Naive thymus-derived CD8-positive, alpha-beta T cell (primary cell): ENCODE measurements around the gene CHD9. TPM values are rescaled to one million over a fixed set of nuclear protein-coding genes. Genes with fewer than 3 reads are reported as not detected.

ENCODE experiments used
- ATAC-seq, 2 donors: fragments of 150-1000 bp; cut with Tn5 transposase in 1 of 2; sonication (Bioruptor Pico), chemical (Tn5 transposase) in 1 of 2; 1 replicate in 1 of 2; 2 replicates in 1 of 2; pipeline ENCODE4 v1.10.0; 2021; ENCODE audit warnings: mild to moderate bottlenecking in 2 of 2, moderate library complexity in 2 of 2
- POLR2A ChIA-PET: fragments of 350-600 bp; sonication (Branson Sonifier 250); formaldehyde crosslinking; loops from one replicate; lab custom pipeline; 2021; ENCODE audit warnings: antibody characterized with exemption; lab: Charles Lee
- DNase-seq, 10 donors: peaks; one replicate each; pipeline versions ENCODE4 v3.0.0 to v3.0.0-alpha.2; 2020 to 2022
- H3K27ac Mint-ChIP-seq, 10 donors: one replicate each; pipeline ENCODE4 v1.8.0; 2020 to 2022; ENCODE audit warnings: mild to moderate bottlenecking in 10 of 10, mixed read lengths in 10 of 10, moderate library complexity in 4 of 10, inconsistent platforms in 1 of 10
- H3K27me3 Mint-ChIP-seq, 5 donors: one replicate each; pipeline ENCODE4 v1.8.0; 2021 to 2022; ENCODE audit warnings: mixed read lengths in 5 of 5
- H3K36me3 Mint-ChIP-seq, 3 donors: one replicate each; pipeline ENCODE4 v1.8.0; 2020 to 2022; ENCODE audit warnings: mixed read lengths in 3 of 3, mild to moderate bottlenecking in 2 of 3, inconsistent platforms in 1 of 3
- H3K4me1 Mint-ChIP-seq, 4 donors: one replicate each; pipeline ENCODE4 v1.8.0; 2021 to 2022; ENCODE audit warnings: mixed read lengths in 4 of 4
- H3K4me3 Mint-ChIP-seq, 10 donors: one replicate each; pipeline ENCODE4 v1.8.0; 2020 to 2022; ENCODE audit warnings: mild to moderate bottlenecking in 10 of 10, mixed read lengths in 10 of 10, moderate library complexity in 6 of 10, inconsistent platforms in 1 of 10
- H3K9me3 Mint-ChIP-seq, 9 donors: one replicate each; pipeline ENCODE4 v1.8.0; 2020 to 2022; ENCODE audit warnings: mixed read lengths in 9 of 9, mild to moderate bottlenecking in 3 of 9, inconsistent platforms in 1 of 9, moderate library complexity in 1 of 9
- polyA plus RNA-seq, 3 donors: library from polyadenylated mRNA; unstranded; fragments of 300-500 nt; fragmentation: Illumina TruSeq; gene quantifications; one replicate each; pipeline ENCODE4 v1.2.3, GENCODE V29; 2021
- total RNA-seq, 8 experiments: library from RNA in 2 of 8; stranded (reverse) in 2 of 8; gene quantifications; one replicate each; pipeline ENCODE4 v1.2.3 and lab custom pipeline; 2021 to 2026

The CHD9 gene
- total and polyA plus RNA-seq, 5 experiments from 2014 or later, result 18.4 to 42.6 (median 28.8) TPM

GRCh38 chr16:53357955-53358354, 303.2 kb downstream of the CHD9 start:
- ATAC-seq, result no peak
- POLR2A ChIA-PET, result no interaction called here
- no peaks in the 10 kb centered on the region for H3K9me3 Mint-ChIP-seq

GRCh38 chr16:53358884-53359283, 304.1 kb downstream of the CHD9 start:
- ATAC-seq (no peak), DNase-seq (no peak)
- POLR2A ChIA-PET, result no interaction called here
- H3K4me3 Mint-ChIP-seq, result peak overlapping the region in 1 of 10 donors; percentile 67
- no peaks in the 10 kb centered on the region for H3K9me3 Mint-ChIP-seq
- peaks cover 0 to 23% (median 13%) of the 10 kb centered on the region in 5 donors for H3K27me3 Mint-ChIP-seq
- no peaks in the 10 kb centered on the region for H3K36me3 Mint-ChIP-seq
- peaks cover 0 to 11% (median 6%) of the 10 kb centered on the region in 4 donors for H3K4me1 Mint-ChIP-seq
- peak overlapping the region in 2 of 10 donors; percentile 41 to 91 for H3K27ac Mint-ChIP-seq

More at GRCh38 chr16:53357955-53358354, 303.2 kb downstream of the CHD9 start:
- DNase-seq, result no peak
- no peak overlapping the region for H3K4me3 Mint-ChIP-seq
- peak overlapping the region in 1 of 10 donors; percentile 73 for H3K27ac Mint-ChIP-seq
- no peaks in the 10 kb centered on the region for H3K36me3 Mint-ChIP-seq
- peaks cover 0 to 11% (median 6%) of the 10 kb centered on the region in 4 donors for H3K4me1 Mint-ChIP-seq
- peaks cover 0 to 23% (median 13%) of the 10 kb centered on the region in 5 donors for H3K27me3 Mint-ChIP-seq

GRCh38 chr16:53369921-53370320, 315.1 kb downstream of the CHD9 start:
- Mint-ChIP-seq H3K4me1 (peaks cover 4 to 26% (median 19%) of the 10 kb centered on the region in 4 donors), H3K9me3 (no peaks in the 10 kb centered on the region), H3K27me3 (peaks cover 0 to 14% (median 1%) of the 10 kb centered on the region in 5 donors), H3K27ac (no peak overlapping the region), H3K4me3 (no peak overlapping the region), H3K36me3 (no peaks in the 10 kb centered on the region)
- no peak for ATAC-seq
- no peak for DNase-seq
- POLR2A ChIA-PET, result interaction anchor here (1.6 kb wide), 1 partner anchor 65 kb away, joined by 5 read pairs; the partner anchor contains the start of gene RBL2

GRCh38 chr16:53370827-53371226, 316.0 kb downstream of the CHD9 start:
- Mint-ChIP-seq H3K27ac (no peak overlapping the region), H3K27me3 (peaks cover 0 to 14% (median 1%) of the 10 kb centered on the region in 5 donors), H3K36me3 (no peaks in the 10 kb centered on the region), H3K4me3 (no peak overlapping the region), H3K9me3 (no peaks in the 10 kb centered on the region), H3K4me1 (peaks cover 4 to 21% (median 18%) of the 10 kb centered on the region in 4 donors)
- no peak for DNase-seq
- POLR2A ChIA-PET, result interaction anchor here (4.0 kb wide), 1 partner anchor 132 kb away, joined by 23 read pairs; the partner anchor contains the start of gene AKTIP
- no peak for ATAC-seq

- no peaks in the 10 kb centered on the region for H3K9me3 Mint-ChIP-seq
These were observed 318.4 kb downstream of the CHD9 start for GRCh38 chr16:53372992-53373871.

GRCh38 chr16:53374800-53375199, 320.0 kb downstream of the CHD9 start:
- Mint-ChIP-seq H3K36me3 (peaks cover 0 to 7% (median 2%) of the 10 kb centered on the region in 3 donors), H3K9me3 (no peaks in the 10 kb centered on the region), H3K4me1 (peaks cover 15 to 40% (median 34%) of the 10 kb centered on the region in 4 donors), H3K27ac (peak overlapping the region in 8 of 10 donors; percentile 15 to 91 (median 70)), H3K27me3 (peaks cover 0 to 7% (median 0%) of the 10 kb centered on the region in 5 donors), H3K4me3 (no peak overlapping the region)
- POLR2A ChIA-PET, result interaction anchor here (2.2 to 4.1 kb wide), 4 partner anchors 61 to 129 kb away, joined by 7 to 24 read pairs (median 20); partner anchors contain the start of genes AKTIP and RBL2
- DNase-seq (peak in 2 of 10 donors; percentile 21 to 43), ATAC-seq (peak; percentile 10 to 34)

More at GRCh38 chr16:53372992-53373871, 318.4 kb downstream of the CHD9 start:
- peaks cover 0 to 13% (median 0%) of the 10 kb centered on the region in 5 donors for H3K27me3 Mint-ChIP-seq
- peak; percentile 93 to 94 for ATAC-seq
- H3K27ac Mint-ChIP-seq, result peak overlapping the region in 5 of 10 donors; percentile 72 to 92 (median 79)
- H3K4me3 Mint-ChIP-seq, result no peak overlapping the region
- peaks cover 12 to 36% (median 29%) of the 10 kb centered on the region in 4 donors for H3K4me1 Mint-ChIP-seq
- POLR2A ChIA-PET, result interaction anchor here (0.6 to 4.1 kb wide), 5 partner anchors 62 to 130 kb away, joined by 3 to 24 read pairs (median 16); partner anchors contain the start of genes AKTIP and RBL2
- DNase-seq, result peak; percentile 64 to 90 (median 82)
- H3K36me3 Mint-ChIP-seq, result no peaks in the 10 kb centered on the region

- ATAC-seq, result no peak
- Mint-ChIP-seq H3K4me3 (peak overlapping the region in 5 of 10 donors; percentile 11 to 59 (median 37)), H3K27ac (peak overlapping the region in 6 of 10 donors; percentile 9 to 66 (median 50)), H3K36me3 (peaks cover 5 to 40% (median 17%) of the 10 kb centered on the region in 3 donors), H3K9me3 (peaks cover 0 to 5% (median 0%) of the 10 kb centered on the region in 9 donors), H3K27me3 (peaks cover 0 to 5% (median 0%) of the 10 kb centered on the region in 5 donors), H3K4me1 (peaks cover 22 to 47% (median 40%) of the 10 kb centered on the region in 4 donors)
- DNase-seq, result no peak
- POLR2A ChIA-PET, result no interaction called here
These were observed 323.3 kb downstream of the CHD9 start for GRCh38 chr16:53378138-53378537.

Other genes with a start within 250 kb of the CHD9 start
- not detected for gene CHD9NB, start 2.1 kb upstream of the CHD9 start, total RNA-seq
- gene CHD9NB, start 2.1 kb upstream of the CHD9 start, polyA plus RNA-seq, result not detected